Measurements from ENCODE around the gene SH3RF2. TPM values are rescaled to one million over a fixed set of nuclear protein-coding genes. Genes with fewer than 3 reads are reported as not detected.

SH3RF2 gene
- total and polyA plus RNA-seq, 10 donors = 0.04 to 0.44 (median 0.10) TPM; not detected in 2

DNA sequence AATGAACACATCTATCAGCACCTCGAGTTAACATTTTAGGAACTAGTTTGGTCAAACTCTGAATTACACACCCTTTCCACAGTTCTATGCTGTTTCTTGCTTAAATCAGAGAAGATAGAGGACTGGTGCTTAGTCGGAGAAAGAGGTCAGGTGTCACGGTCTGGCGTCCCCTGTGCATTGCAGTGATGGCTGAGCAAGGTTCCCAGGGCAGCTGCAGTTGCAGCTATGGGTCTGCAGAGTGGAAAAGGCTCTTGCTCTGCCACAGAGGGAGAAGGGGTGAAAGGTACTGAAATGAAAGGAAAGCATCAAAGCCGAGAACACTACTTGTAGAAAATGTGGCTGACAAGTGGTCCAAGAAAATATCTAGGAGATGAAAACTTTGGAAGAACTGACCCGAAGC is 25.2 kb upstream of the SH3RF2 start:
- TF ChIP-seq POLR2A (IDR thresholded peaks at IDR 0.05) = no peak
- no peak for TF ChIP-seq CTCF (IDR thresholded peaks at IDR 0.05 in 8 of 11, conservative IDR thresholded peaks at IDR 0.05 in 3 of 11)
- TF ChIP-seq POLR2AphosphoS5 (IDR thresholded peaks at IDR 0.05) = no peak
- H3K27me3 ChIP-seq (replicated peaks in 1 of 7) = no peaks in the 10 kb centered on the region
- intact Hi-C loops (cut with DNase I; ENCODE audit: low total_unique reads) = no loop called here
- H3K36me3 ChIP-seq = no peaks in the 10 kb centered on the region
- no peak overlapping the region for H3K27ac ChIP-seq
- 59 to 84% (median 72%) methylated on average over 6 of the region's 6 CpGs for WGBS, 5 donors
- H3K4me3 ChIP-seq = no peak overlapping the region
- no peak for DNase-seq
- no peaks in the 10 kb centered on the region for H3K4me1 ChIP-seq
- no peaks in the 10 kb centered on the region for H3K9me3 ChIP-seq

DNA sequence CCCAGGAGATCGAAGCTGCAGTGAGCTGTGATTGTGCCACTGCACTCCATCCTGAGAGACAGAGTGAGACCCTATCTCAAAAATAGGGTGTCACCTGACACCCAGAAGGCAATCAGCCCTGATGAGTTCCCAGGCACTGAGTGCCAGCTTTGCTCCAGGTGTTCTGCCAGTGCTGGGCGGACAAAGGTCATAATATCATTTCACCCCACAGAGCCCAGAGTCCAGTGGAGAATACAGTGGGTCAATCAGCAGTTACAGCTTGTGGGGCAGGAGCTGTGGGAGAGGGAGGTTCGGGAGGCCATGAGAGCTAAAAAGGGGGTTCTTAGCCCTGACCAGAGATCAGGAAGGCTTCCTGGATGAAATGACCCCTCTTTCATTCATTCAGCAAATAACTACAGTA is 24.4 kb upstream of the SH3RF2 start:
- no peak overlapping the region for H3K4me3 ChIP-seq
- H3K27me3 ChIP-seq (replicated peaks in 1 of 7) = no peaks in the 10 kb centered on the region
- 77 to 98% (median 82%) methylated on average over 3 of the region's 3 CpGs for WGBS, 5 donors
- no peak for DNase-seq
- H3K9me3 ChIP-seq = no peaks in the 10 kb centered on the region
- H3K27ac ChIP-seq = no peak overlapping the region
- no peaks in the 10 kb centered on the region for H3K36me3 ChIP-seq
- H3K4me1 ChIP-seq = no peaks in the 10 kb centered on the region
- TF ChIP-seq POLR2A (IDR thresholded peaks at IDR 0.05) = no peak
- no peak for TF ChIP-seq CTCF (IDR thresholded peaks at IDR 0.05 in 8 of 11, conservative IDR thresholded peaks at IDR 0.05 in 3 of 11)
- TF ChIP-seq POLR2AphosphoS5 (IDR thresholded peaks at IDR 0.05) = no peak
- intact Hi-C loops (cut with DNase I; ENCODE audit: low total_unique reads) = no loop called here

GRCh38 chr5:145912594-145912993 is 23.8 kb upstream of the SH3RF2 start:
- intact Hi-C loops (cut with DNase I; ENCODE audit: low total_unique reads) = no loop called here
- WGBS, 5 donors = 77 to 88% (median 84%) methylated on average over 5 of the region's 5 CpGs

DNA sequence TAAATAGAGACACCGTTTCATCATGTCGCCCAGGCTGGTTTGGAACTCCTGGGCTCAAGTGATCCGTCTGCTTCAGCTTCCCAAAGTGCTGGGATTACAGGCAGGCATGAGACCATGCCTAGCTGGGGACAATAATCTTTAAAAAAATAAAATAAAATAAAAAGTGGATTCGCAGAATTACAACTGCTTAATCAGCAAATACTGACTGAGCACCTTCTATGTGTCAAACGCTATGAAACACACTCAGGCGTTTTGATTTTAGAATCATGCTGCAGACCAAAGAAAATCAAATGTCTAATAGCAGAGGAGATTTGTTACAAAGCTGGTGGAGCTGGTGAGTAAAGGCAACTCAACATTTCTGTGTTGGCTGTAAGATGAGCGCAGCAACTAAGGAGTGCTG is 22.7 kb upstream of the SH3RF2 start:
- no peaks in the 10 kb centered on the region for H3K4me1 ChIP-seq
- TF ChIP-seq POLR2A (IDR thresholded peaks at IDR 0.05) = no peak
- no peak for TF ChIP-seq CTCF (IDR thresholded peaks at IDR 0.05 in 8 of 11, conservative IDR thresholded peaks at IDR 0.05 in 3 of 11)
- no peak for TF ChIP-seq POLR2AphosphoS5 (IDR thresholded peaks at IDR 0.05)

More at GRCh38 chr5:145912594-145912993, 23.8 kb upstream of the SH3RF2 start:
- no peak overlapping the region for H3K27ac ChIP-seq
- no peak overlapping the region for H3K4me3 ChIP-seq
- H3K27me3 ChIP-seq (replicated peaks in 1 of 7) = no peaks in the 10 kb centered on the region
- H3K4me1 ChIP-seq = no peaks in the 10 kb centered on the region
- TF ChIP-seq CTCF (IDR thresholded peaks at IDR 0.05 in 8 of 11, conservative IDR thresholded peaks at IDR 0.05 in 3 of 11) (no peak), POLR2A (IDR thresholded peaks at IDR 0.05) (no peak), POLR2AphosphoS5 (IDR thresholded peaks at IDR 0.05) (no peak)
- H3K36me3 ChIP-seq = no peaks in the 10 kb centered on the region
- DNase-seq = no peak
- no peaks in the 10 kb centered on the region for H3K9me3 ChIP-seq

More for the DNA sequence above, 22.7 kb upstream of the SH3RF2 start:
- H3K27me3 ChIP-seq (replicated peaks in 1 of 7) = no peaks in the 10 kb centered on the region
- H3K4me3 ChIP-seq = no peak overlapping the region
- no peak for DNase-seq
- no peaks in the 10 kb centered on the region for H3K9me3 ChIP-seq
- no peaks in the 10 kb centered on the region for H3K36me3 ChIP-seq
- WGBS, 5 donors = 92 to 97% (median 93%) methylated on average over 7 of the region's 7 CpGs
- H3K27ac ChIP-seq = no peak overlapping the region
- intact Hi-C loops (cut with DNase I; ENCODE audit: low total_unique reads) = no loop called here
